Measurements from ENCODE around the gene GLP2R. TPM values are rescaled to one million over a fixed set of nuclear protein-coding genes. Genes with fewer than 3 reads are reported as not detected.

GLP2R gene
- total and polyA plus RNA-seq, 9 donors, result 0.18 to 3.4 (median 0.57) TPM

- no peak overlapping the region for H3K4me3 ChIP-seq
- H3K27ac ChIP-seq, result no peak overlapping the region
- intact Hi-C loops (cut with DNase I), result no loop called here
- no peak for DNase-seq
- H3K36me3 ChIP-seq, result no peaks in the 10 kb centered on the region
- TF ChIP-seq POLR2A (IDR thresholded peaks at IDR 0.05) (no peak), EP300 (IDR thresholded peaks at IDR 0.05) (no peak)
- no peaks in the 10 kb centered on the region for H3K9me3 ChIP-seq
- H3K27me3 ChIP-seq, result no peaks in the 10 kb centered on the region
- no peaks in the 10 kb centered on the region for H3K4me1 ChIP-seq (ENCODE audit: insufficient read depth)
Observed at GRCh38 chr17:9883451-9883850, 57.7 kb downstream of the GLP2R start.

- TF ChIP-seq CTCF (IDR thresholded peaks at IDR 0.05), result no peak
- TF ChIP-seq POLR2A (IDR thresholded peaks at IDR 0.05), result no peak
- TF ChIP-seq EP300 (IDR thresholded peaks at IDR 0.05), result no peak
Observed at GRCh38 chr17:9886141-9886930, 60.6 kb downstream of the GLP2R start.

GRCh38 chr17:9887508-9887907 is 61.8 kb downstream of the GLP2R start:
- WGBS, 3 donors, result 78 to 87% (median 85%) methylated on average over 8 of the region's 8 CpGs
- no peaks in the 10 kb centered on the region for H3K36me3 ChIP-seq
- no peak for TF ChIP-seq CTCF (IDR thresholded peaks at IDR 0.05)
- no peak for TF ChIP-seq EP300 (IDR thresholded peaks at IDR 0.05)
- TF ChIP-seq POLR2A (IDR thresholded peaks at IDR 0.05), result no peak
- no peak overlapping the region for H3K4me3 ChIP-seq
- DNase-seq, result no peak
- H3K9me3 ChIP-seq, result no peaks in the 10 kb centered on the region
- no peak overlapping the region for H3K27ac ChIP-seq
- intact Hi-C loops (cut with DNase I), result no loop called here
- no peaks in the 10 kb centered on the region for H3K4me1 ChIP-seq (ENCODE audit: insufficient read depth)
- no peaks in the 10 kb centered on the region for H3K27me3 ChIP-seq

More at GRCh38 chr17:9886141-9886930, 60.6 kb downstream of the GLP2R start:
- 85 to 92% (median 90%) methylated on average over 5 of the region's 5 CpGs for WGBS, 3 donors
- Histone ChIP-seq H3K27ac (no peak overlapping the region), H3K36me3 (no peaks in the 10 kb centered on the region), H3K4me1 (ENCODE audit: insufficient read depth) (no peaks in the 10 kb centered on the region), H3K4me3 (no peak overlapping the region), H3K9me3 (no peaks in the 10 kb centered on the region), H3K27me3 (no peaks in the 10 kb centered on the region)
- DNase-seq, result no peak
- intact Hi-C loops (cut with DNase I), result no loop called here

GRCh38 chr17:9890124-9890523 is 64.4 kb downstream of the GLP2R start:
- no peak for DNase-seq
- Histone ChIP-seq H3K36me3 (no peaks in the 10 kb centered on the region), H3K4me3 (no peak overlapping the region), H3K9me3 (no peaks in the 10 kb centered on the region), H3K27ac (no peak overlapping the region), H3K4me1 (ENCODE audit: insufficient read depth) (no peaks in the 10 kb centered on the region), H3K27me3 (no peaks in the 10 kb centered on the region)
- WGBS, 3 donors, result 41 to 50% (median 44%) methylated on average over 2 of the region's 2 CpGs
- intact Hi-C loops (cut with DNase I), result loop anchor here in 2 of 4 donors (10.0 kb wide), 2 partner anchors 95 to 135 kb away; partner anchors contain the start of gene DHRS7C (in 1 of the 2)
- TF ChIP-seq CTCF (IDR thresholded peaks at IDR 0.05) (no peak), POLR2A (IDR thresholded peaks at IDR 0.05) (no peak), EP300 (IDR thresholded peaks at IDR 0.05) (no peak)

DNA sequence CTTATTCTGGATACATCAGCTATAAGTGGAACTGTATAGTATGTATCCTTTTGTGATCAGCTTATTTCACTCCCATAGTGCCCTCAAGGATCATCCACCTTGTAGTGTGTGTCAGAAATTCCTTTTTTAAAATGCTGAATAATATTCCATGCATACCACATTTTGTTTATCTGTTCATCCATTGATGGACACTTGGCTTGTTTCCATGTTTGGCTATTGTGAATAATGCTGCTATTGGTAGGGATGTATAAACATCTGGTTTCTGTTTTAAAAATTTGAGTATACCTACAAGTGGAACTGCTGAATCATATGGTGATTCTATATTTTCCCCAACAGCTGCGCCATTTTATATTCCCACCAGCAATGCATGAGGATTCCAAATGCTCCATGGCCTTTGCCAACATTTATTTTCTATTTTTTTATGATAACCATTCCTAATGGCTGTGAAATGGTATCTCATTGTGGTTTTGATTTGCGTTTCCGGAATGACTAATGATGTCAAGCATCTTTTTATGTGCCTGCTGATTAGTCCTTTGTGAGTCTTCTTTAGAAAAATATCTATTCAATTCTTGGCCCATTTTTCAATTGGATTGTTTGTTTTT is 67.8 kb downstream of the GLP2R start:
- intact Hi-C loops (cut with DNase I), result loop anchor here in 2 of 4 donors (10.0 kb wide), 2 partner anchors 99 to 139 kb away; partner anchors contain the start of gene DHRS7C (in 1 of the 2)

More for the DNA sequence above, 67.8 kb downstream of the GLP2R start:
- no peaks in the 10 kb centered on the region for H3K4me1 ChIP-seq (ENCODE audit: insufficient read depth)
- no peak overlapping the region for H3K4me3 ChIP-seq
- H3K27me3 ChIP-seq, result no peaks in the 10 kb centered on the region
- H3K36me3 ChIP-seq, result no peaks in the 10 kb centered on the region
- no peak overlapping the region for H3K27ac ChIP-seq
- TF ChIP-seq CTCF (IDR thresholded peaks at IDR 0.05) (no peak), POLR2A (IDR thresholded peaks at IDR 0.05) (no peak), EP300 (IDR thresholded peaks at IDR 0.05) (no peak)
- DNase-seq, result no peak
- no peaks in the 10 kb centered on the region for H3K9me3 ChIP-seq
- 38 to 57% (median 49%) methylated on average over 3 of the region's 3 CpGs for WGBS, 3 donors
